ENCODE results near the gene STK32C. TPM values are rescaled to one million over a fixed set of nuclear protein-coding genes. Genes with fewer than 3 reads are reported as not detected.
"Not testable (repeated sequence)": the region's sequence is repeated elsewhere in the genome, so short reads cannot be mapped to it uniquely, and the experiment has no call there.

STK32C gene
- total RNA-seq, 1 experiment from 2014 or later = 13.9 TPM

DNA sequence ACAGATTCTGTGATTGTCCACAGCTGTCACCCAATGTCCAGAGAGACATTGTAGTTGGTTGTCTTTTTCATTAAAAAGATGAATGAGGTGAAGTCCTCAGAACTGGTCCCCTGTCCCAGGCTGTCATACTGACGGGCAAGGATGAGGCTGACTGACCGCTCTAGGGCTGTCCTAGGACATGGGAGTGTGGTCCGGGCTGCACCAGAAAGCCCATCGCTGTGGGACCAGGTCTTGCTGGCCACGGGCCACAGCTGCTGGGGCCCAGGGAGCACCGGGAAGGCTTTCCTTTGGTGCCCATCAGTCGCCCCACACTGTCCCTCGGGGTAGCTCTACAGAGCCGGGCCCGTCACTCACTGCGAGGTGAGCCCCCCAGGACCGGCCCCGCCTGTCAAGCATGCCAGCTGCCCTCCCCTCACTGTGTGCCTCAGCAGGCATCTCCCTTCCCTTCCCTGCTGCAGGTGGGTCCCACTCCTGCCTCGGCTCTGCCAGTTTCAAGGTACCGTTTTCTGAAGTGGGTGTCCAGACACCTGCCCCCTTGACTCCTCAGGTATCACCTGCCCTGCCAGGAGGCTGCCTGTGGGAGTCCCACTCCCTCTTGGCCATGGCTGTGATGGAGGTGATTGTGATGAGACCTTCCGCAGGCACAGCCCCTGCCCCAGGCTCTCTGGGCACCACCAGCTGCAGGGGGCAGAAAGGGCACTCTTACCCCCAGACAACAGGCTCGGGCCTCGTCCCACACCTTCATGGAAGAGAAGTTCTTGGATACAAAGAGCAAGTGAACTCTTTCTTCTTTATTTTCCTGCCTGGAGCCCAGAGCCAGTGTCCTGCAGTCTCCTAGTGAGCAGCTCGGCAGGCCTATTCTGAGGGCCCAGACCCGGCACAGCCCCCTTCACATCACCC is 46.0 kb upstream of the STK32C start:
- Histone ChIP-seq H3K4me3 (no peak overlapping the region), H3K4me1 (replicated peaks; ENCODE audit: insufficient read depth) (no peaks in the 10 kb centered on the region), H3K27me3 (ENCODE audit: insufficient read depth, low read depth) (no peaks in the 10 kb centered on the region), H3K4me2 (no peak overlapping the region), H3F3A (ENCODE audit: insufficient read depth, low read depth) (no peaks in the 10 kb centered on the region), H3K27ac (no peak overlapping the region), H3K9me3 (ENCODE audit: insufficient read depth, low read depth) (no peaks in the 10 kb centered on the region), H4K20me1 (ENCODE audit: insufficient read depth) (no peaks in the 10 kb centered on the region), H3K9me2 (ENCODE audit: insufficient read depth) (no peaks in the 10 kb centered on the region), H3K36me3 (ENCODE audit: low read depth) (no peaks in the 10 kb centered on the region), H2AFZ (no peak overlapping the region), H3K79me2 (ENCODE audit: low read depth) (no peaks in the 10 kb centered on the region)
- TF ChIP-seq EZH2 (IDR thresholded peaks at IDR 0.05; ENCODE audit: low read depth) = no peak
- TF ChIP-seq, protein P1, sequence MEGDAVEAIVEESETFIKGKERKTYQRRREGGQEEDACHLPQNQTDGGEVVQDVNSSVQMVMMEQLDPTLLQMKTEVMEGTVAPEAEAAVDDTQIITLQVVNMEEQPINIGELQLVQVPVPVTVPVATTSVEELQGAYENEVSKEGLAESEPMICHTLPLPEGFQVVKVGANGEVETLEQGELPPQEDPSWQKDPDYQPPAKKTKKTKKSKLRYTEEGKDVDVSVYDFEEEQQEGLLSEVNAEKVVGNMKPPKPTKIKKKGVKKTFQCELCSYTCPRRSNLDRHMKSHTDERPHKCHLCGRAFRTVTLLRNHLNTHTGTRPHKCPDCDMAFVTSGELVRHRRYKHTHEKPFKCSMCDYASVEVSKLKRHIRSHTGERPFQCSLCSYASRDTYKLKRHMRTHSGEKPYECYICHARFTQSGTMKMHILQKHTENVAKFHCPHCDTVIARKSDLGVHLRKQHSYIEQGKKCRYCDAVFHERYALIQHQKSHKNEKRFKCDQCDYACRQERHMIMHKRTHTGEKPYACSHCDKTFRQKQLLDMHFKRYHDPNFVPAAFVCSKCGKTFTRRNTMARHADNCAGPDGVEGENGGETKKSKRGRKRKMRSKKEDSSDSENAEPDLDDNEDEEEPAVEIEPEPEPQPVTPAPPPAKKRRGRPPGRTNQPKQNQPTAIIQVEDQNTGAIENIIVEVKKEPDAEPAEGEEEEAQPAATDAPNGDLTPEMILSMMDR (conservative IDR thresholded peaks at IDR 0.05) = no peak
- BruUV-seq (replicated peaks) = no TSS peak
- intact Hi-C loops (cut with micrococcal nuclease; ENCODE audit: unreplicated experiment) = no loop called here
- no peak for DNase-seq
- POLR2A ChIA-PET (ENCODE audit: unreplicated experiment) = no interaction called here
- CTCF ChIA-PET = interaction anchor here (1.0 kb wide), 1 partner anchor 129 kb away, joined by 3 read pairs; no protein-coding TSS in a partner anchor

DNA sequence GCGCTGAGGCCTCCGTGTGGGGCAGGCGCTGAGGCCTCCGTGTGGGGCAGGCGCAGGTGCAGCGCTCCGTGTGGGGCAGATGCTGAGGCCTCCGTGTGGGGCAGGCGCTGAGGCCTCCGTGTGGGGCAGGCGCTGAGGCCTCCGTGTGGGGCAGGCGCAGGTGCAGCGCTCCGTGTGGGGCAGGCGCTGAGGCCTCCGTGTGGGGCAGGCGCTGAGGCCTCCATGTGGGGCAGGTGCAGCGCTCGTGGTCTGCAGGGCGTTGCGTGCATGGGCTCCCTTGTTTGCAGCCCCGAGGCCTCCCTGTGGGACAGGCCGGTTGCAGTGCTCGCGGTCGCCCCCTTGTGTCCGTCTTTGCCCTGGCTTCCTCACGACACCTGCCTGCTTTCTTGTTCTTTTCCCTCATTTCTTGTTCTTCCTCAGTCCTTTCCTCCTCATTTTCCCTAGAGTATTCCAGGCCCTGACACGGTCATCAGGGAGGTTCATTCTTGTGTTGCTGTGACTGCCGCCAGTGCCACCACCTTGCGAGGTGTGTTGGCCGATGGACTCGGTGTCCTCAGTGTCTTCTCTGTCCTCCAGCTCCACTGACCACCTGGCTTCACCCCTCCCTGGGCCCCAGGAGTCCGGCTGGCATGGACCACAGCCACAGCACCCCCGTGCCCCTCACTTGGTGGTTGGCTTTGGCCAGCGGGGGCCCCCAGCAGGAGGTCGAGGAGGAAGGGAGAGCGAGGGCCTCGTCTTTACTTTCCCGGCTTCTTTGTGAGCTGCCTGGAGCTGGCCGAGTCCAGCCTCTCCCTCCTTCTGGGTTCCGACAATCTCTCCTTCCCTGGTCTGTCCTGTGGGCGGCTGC is 44.9 kb upstream of the STK32C start:
- H3K4me3 ChIP-seq; BruUV-seq (replicated peaks); H3K4me2 ChIP-seq; H4K20me1 ChIP-seq (ENCODE audit: insufficient read depth); H3K27me3 ChIP-seq (ENCODE audit: insufficient read depth, low read depth); H3K4me1 ChIP-seq (replicated peaks; ENCODE audit: insufficient read depth); POLR2A ChIA-PET (ENCODE audit: unreplicated experiment); H3K9me2 ChIP-seq (ENCODE audit: insufficient read depth); H3K27ac ChIP-seq; H3K9me3 ChIP-seq (ENCODE audit: insufficient read depth, low read depth); H3F3A ChIP-seq (ENCODE audit: insufficient read depth, low read depth); H2AFZ ChIP-seq; H3K79me2 ChIP-seq (ENCODE audit: low read depth); H3K36me3 ChIP-seq (ENCODE audit: low read depth): not testable (repeated sequence)
- TF ChIP-seq, protein P1 (conservative IDR thresholded peaks at IDR 0.05) = peak; percentile 64
- intact Hi-C loops (cut with micrococcal nuclease; ENCODE audit: unreplicated experiment) = loop anchor here (1.0 kb wide), 1 partner anchor 129 kb away; no protein-coding TSS in a partner anchor
- peak in 1 of 2 experiments; percentile 55 for DNase-seq
- CTCF ChIA-PET = interaction anchor here (1.0 kb wide), 1 partner anchor 128 kb away, joined by 3 read pairs; no protein-coding TSS in a partner anchor

DNA sequence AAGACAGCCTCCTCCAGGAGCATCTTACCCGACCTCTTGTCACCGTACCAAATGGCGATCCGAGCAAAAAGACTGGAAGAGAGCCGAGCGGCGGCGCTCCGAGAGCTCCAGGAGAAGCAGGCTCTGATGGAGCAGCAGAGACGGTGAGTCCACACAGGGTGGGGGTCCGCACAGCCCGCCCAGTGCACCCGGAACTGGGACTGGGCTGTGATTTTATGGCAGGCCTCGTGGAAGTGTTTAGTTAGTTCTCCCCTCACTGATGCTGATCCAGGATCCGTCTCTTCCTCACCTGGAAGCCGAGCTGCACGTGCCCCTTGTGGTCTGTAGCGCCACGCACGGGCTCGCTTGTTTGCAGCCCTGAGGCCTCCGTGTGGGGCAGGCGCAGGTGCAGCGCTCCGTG is 43.9 kb upstream of the STK32C start:
- H3K36me3 ChIP-seq (ENCODE audit: low read depth) = no peaks in the 10 kb centered on the region
- H2AFZ ChIP-seq = no peak overlapping the region
- no TSS peak for BruUV-seq (replicated peaks)
- H3K9me3 ChIP-seq (ENCODE audit: insufficient read depth, low read depth) = no peaks in the 10 kb centered on the region
- CTCF ChIA-PET = no interaction called here
- POLR2A ChIA-PET (ENCODE audit: unreplicated experiment) = no interaction called here
- no peaks in the 10 kb centered on the region for H3K27me3 ChIP-seq (ENCODE audit: insufficient read depth, low read depth)
- H3F3A ChIP-seq (ENCODE audit: insufficient read depth, low read depth) = no peaks in the 10 kb centered on the region
- H3K4me2 ChIP-seq = no peak overlapping the region
- no peak overlapping the region for H3K27ac ChIP-seq
- H3K9me2 ChIP-seq (ENCODE audit: insufficient read depth) = no peaks in the 10 kb centered on the region
- no peaks in the 10 kb centered on the region for H3K79me2 ChIP-seq (ENCODE audit: low read depth)
- H3K4me3 ChIP-seq = no peak overlapping the region
- H4K20me1 ChIP-seq (ENCODE audit: insufficient read depth) = no peaks in the 10 kb centered on the region
- H3K4me1 ChIP-seq (replicated peaks; ENCODE audit: insufficient read depth) = no peaks in the 10 kb centered on the region
- intact Hi-C loops (cut with micrococcal nuclease; ENCODE audit: unreplicated experiment) = loop anchor here (1.0 kb wide), 1 partner anchor 128 kb away; no protein-coding TSS in a partner anchor
- DNase-seq = no peak
- no peak for TF ChIP-seq EZH2 (IDR thresholded peaks at IDR 0.05; ENCODE audit: low read depth)
- TF ChIP-seq, protein P1 (conservative IDR thresholded peaks at IDR 0.05) = no peak
